ENCODE results near the gene AP4S1.
"Not testable (repeated sequence)": the region's sequence is repeated elsewhere in the genome, so short reads cannot be mapped to it uniquely, and the experiment has no call there.

Gene AP4S1

DNA sequence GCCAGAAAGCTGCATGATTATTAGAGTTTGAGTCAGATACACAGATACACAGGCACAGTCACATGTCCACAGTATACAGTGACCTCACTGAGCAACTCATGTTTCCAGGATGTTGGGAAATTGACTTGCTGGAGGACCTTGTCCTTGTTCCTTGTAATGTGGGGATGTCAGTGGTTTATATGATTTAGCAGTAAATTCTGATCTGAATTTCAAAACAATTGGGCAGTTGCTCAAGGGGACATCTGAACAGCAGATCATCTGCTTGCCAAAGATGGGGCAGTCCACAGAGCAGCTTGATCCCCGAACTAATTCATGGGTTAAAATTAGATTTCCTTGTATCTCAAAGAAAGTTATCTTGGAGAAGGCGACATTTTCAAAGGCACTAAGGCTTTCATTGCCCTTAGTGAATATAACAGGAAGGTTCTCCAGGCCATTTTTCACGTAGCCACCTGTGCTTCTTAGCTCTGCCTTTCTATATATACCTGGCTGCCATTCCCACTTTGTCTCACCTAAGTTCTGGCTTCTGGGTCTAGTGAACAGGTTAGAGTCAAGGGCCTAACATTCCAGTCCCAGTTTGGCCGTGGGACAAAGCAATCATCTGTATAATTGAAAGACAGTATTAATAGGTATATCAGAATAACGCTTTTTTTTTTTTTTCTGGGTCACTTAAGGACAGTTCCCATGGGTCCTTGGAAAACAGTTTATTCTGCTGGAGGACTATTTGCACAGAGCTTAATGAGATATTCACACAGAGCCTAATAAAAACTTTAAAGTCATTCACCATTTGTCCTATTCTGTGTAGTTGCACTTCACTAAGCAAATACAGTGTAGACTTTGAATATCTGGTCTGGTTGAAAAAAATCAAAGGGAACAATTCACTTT is 65.7 kb downstream of the AP4S1 start:
- peak overlapping the region; percentile 92 for H3K27ac ChIP-seq
- no peak for TF ChIP-seq ZFX (IDR thresholded peaks at IDR 0.05; ENCODE audit: borderline replicate concordance)
- TF ChIP-seq, protein P1, sequence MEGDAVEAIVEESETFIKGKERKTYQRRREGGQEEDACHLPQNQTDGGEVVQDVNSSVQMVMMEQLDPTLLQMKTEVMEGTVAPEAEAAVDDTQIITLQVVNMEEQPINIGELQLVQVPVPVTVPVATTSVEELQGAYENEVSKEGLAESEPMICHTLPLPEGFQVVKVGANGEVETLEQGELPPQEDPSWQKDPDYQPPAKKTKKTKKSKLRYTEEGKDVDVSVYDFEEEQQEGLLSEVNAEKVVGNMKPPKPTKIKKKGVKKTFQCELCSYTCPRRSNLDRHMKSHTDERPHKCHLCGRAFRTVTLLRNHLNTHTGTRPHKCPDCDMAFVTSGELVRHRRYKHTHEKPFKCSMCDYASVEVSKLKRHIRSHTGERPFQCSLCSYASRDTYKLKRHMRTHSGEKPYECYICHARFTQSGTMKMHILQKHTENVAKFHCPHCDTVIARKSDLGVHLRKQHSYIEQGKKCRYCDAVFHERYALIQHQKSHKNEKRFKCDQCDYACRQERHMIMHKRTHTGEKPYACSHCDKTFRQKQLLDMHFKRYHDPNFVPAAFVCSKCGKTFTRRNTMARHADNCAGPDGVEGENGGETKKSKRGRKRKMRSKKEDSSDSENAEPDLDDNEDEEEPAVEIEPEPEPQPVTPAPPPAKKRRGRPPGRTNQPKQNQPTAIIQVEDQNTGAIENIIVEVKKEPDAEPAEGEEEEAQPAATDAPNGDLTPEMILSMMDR (IDR thresholded peaks at IDR 0.05): no peak

DNA sequence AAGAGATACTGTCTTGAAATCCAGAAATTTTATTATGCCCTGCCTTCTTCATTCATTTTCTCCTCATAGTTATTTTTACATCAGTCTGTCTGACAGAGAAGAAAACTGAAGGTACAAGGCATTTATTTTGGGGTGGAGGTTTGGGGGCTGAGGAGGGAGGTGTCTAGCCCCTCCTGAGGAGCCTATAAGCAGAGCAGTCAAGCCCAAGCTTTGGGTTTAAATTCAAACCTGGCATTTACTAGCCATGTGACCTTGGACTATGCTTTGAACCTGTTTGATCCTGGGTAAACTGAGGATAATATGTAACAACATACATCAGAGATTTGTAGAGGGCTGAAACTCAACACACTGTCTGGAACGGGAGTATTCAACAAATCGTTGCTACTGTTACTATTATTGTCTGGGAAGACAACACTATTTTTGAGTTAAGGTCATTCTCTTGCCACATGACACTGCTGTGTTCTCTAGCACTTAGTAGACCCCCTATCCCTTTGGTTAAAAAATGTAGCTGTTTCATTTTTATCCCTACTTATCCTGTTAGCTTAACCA is 66.8 kb downstream of the AP4S1 start:
- TF ChIP-seq, protein P1 (IDR thresholded peaks at IDR 0.05): no peak
- no peak for TF ChIP-seq ZFX (IDR thresholded peaks at IDR 0.05; ENCODE audit: borderline replicate concordance)
- H3K27ac ChIP-seq: peak overlapping the region; percentile 92

DNA sequence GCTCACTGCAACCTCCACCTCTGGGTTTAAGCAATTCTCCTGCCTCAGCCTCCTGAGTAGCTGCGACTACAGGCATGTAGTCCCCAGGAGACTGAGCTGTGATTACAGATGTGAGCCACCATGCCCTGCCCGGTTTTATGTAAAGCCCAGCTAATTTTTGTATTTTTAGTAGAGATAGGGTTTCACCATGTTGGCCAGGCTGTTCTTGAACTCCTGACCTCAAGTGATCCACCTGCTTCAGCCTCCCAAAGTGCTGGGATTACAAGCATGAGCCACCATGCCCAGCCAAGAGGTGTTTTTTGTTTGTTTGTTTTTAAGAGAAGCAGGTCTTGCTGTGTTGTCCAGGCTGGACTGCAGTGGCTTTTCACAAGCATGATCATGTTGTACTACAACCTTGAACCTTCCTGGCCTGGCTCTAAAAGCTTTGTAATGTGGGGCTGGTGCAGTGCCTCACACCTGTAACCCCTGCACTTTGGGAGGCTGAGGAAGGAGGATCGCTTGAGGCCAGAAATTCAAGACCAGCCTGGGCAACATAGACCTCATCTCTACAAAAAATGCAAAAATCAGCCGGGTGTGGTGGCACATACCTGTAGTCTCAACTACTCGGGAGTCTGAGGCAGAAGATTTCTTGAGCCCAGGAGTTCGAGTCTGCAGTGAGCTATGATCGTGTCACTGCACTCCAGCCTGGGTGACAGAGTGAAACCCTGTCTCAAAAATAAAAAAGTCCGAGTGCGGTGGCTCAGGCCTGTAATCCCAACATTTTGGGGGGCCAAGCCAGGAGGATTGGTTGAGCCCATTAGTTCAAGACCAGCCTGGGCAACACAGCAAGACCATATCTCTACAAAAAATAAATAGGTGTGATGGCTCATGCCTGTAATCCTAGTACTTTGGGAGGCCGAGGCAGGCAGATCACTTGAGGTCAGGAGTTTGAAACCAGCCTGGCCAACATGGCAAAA is 68.7 kb downstream of the AP4S1 start:
- H3K27ac ChIP-seq: not testable (repeated sequence)

DNA sequence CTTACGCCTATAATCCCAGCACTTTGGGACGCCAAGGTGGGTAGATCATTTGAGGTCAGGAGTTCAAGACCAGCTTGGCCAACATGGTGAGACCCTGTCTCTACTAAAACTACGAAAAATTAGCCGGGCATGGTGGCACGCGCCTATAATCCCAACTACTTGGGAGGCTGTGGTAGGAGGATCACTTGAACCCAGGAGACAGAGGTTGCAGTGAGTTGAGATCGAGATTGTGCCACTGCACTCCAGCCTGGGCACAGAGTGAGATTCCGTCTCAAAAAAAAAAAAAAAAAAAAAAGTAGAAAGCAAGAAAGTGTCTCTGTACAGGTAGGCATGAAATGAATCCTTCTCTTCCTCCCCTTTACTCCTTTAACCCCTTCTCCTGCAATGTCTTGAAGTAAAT is 70.4 kb downstream of the AP4S1 start:
- not testable (repeated sequence) for H3K27ac ChIP-seq

DNA sequence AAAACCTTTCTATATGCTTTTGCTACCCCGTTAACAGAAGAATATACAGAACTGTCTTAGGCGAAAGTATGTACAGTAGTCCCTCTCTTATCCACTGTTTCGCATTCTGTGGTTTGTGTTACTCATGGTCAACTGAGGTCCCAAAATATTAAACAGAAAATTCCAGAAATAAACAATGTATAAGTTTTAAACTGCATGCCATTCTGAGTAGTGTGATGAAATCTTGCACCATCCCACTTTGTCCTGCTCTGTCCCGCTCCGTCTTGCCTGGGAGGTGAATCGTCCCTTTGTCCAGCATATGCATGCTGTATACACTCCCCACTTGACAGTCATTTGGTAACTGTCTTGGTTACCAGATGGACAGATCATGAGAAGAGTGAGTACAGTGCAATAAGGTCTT is 70.8 kb downstream of the AP4S1 start:
- no peak overlapping the region for H3K27ac ChIP-seq
- no peak for TF ChIP-seq ZFX (IDR thresholded peaks at IDR 0.05; ENCODE audit: borderline replicate concordance)
- TF ChIP-seq, protein P1 (IDR thresholded peaks at IDR 0.05): no peak

DNA sequence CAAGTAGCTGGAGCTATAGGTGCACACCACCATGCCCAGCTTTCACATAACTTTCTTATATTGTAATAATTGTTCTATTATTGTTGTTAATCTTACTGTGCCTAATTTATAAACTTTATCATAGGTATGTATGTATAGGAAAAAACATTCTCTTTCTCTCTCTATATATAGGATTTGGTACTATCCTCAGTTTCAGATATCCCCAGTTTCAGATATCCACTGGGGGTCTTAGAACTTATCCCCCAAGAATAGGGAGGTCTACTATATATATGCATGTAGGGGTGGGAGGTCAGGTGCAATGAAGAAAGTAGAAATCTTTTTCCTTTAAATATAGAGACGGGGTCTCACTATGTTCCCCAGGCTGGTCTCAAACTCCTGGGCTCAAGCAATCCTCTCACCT is 71.6 kb downstream of the AP4S1 start:
- TF ChIP-seq, protein P1 (IDR thresholded peaks at IDR 0.05): no peak
- TF ChIP-seq ZFX (IDR thresholded peaks at IDR 0.05; ENCODE audit: borderline replicate concordance): no peak
- no peak overlapping the region for H3K27ac ChIP-seq

DNA sequence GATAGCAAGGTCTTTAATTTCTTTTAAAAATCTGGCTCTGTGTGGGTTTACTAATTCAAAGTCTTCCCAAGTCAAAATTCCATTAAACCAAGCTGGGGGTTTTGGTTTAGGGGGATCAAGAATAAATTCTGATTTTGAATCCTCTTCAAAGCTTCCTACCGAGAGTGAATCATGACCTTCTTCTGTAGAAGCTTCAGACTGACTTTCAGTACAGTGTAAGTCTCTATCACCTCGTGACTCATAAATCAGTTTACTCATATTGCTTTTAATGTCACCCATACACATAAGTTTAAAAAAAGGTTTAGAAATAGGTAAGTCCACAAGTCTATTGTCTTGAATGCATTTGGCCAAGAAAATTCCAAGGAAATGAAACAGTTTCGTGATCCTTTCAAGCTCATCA is 81.3 kb downstream of the AP4S1 start:
- no peak overlapping the region for H3K27ac ChIP-seq
- TF ChIP-seq ZFX (IDR thresholded peaks at IDR 0.05; ENCODE audit: borderline replicate concordance): no peak
- TF ChIP-seq, protein P1 (IDR thresholded peaks at IDR 0.05): no peak

DNA sequence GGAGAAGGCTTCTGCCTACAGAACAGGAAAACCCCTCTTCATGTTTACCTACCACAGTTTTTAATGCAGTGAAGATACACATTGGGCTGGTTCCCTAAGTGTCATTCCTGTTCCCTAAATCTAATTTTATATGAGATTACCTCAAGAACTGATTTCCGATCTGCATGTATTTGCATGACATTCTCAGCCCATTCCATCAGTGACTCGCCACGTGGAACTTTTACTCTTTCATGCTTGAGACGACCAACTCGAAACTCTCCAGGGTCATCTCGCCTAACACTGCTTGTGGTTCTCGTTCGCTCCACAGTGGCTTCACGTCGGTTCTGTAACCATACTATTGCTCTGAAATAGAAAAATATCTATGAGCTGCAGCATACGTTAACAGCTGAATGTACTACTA is 83.8 kb downstream of the AP4S1 start:
- H3K27ac ChIP-seq: no peak overlapping the region
- TF ChIP-seq, protein P1 (IDR thresholded peaks at IDR 0.05): no peak
- TF ChIP-seq ZFX (IDR thresholded peaks at IDR 0.05; ENCODE audit: borderline replicate concordance): no peak

All from 22Rv1 (cell line).